NCI-H1930 (cell line): ENCODE results near the gene FITM1.
"Not testable (repeated sequence)": the region's sequence is repeated elsewhere in the genome, so short reads cannot be mapped to it uniquely, and the experiment has no call there.

Experiments used
- DNase-seq, 2 experiments: peaks; one replicate each; lab custom pipeline; 2025; lab: John Stamatoyannopoulos, UW

FITM1 gene

DNA sequence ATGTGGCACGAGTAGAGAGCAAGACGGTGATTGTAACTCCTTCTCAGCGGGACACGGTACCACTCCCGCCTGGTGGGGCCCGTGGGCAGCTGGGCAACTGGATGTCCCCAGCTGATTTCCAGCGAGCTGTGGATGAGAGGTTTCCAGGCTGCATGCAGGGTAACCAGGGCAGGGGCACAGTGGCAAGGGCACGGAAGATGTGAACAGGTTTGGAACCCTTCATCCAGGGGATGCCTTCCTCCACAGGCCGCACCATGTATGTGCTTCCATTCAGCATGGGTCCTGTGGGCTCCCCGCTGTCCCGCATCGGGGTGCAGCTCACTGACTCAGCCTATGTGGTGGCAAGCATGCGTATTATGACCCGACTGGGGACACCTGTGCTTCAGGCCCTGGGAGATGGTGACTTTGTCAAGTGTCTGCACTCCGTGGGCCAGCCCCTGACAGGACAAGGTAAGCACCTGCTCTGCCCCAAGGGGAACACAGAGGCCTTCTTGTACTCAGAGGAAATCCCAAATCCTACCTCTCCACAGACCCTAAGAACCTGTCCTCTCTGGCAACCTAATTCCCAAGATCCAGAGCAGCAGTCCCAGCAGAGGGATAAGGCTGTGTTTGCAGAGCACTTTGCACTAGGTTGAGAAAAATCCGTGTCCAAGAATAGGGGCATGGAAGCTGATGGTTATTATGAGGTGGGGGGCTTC lies 32.1 kb upstream of the FITM1 start:
- DNase-seq = no peak

DNA sequence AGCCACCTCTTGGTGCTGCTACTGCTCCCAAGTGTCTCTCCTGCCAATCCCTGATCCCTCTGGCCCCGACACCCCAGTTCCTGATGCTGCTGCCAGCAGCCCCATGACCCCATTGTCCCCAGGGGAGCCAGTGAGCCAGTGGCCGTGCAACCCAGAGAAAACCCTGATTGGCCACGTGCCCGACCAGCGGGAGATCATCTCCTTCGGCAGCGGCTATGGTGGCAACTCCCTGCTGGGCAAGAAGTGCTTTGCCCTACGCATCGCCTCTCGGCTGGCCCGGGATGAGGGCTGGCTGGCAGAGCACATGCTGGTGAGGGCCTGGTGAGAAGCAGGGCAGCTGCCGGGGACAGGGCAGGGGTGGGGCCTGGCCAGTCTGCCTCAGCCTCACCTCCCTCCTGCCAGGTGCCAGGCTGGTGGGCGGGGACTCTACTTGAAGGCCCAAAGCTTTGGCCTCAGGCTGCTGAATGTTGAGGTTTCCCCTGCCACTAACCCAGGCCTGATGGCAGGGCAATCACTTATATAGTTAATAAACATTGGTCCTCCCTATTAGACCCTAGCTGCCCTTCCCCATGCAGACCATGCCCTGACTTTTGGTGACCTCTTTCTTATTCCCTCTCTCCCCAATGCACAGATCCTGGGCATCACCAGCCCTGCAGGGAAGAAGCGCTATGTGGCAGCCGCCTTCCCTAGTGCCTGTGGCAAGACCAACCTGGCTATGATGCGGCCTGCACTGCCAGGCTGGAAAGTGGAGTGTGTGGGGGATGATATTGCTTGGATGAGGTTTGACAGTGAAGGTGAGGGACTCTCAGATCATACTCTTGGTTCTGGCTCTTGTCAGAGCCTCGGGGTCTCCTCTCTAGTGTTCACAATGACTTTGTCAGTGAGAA lies 31.3 kb upstream of the FITM1 start:
- no peak for DNase-seq

DNA sequence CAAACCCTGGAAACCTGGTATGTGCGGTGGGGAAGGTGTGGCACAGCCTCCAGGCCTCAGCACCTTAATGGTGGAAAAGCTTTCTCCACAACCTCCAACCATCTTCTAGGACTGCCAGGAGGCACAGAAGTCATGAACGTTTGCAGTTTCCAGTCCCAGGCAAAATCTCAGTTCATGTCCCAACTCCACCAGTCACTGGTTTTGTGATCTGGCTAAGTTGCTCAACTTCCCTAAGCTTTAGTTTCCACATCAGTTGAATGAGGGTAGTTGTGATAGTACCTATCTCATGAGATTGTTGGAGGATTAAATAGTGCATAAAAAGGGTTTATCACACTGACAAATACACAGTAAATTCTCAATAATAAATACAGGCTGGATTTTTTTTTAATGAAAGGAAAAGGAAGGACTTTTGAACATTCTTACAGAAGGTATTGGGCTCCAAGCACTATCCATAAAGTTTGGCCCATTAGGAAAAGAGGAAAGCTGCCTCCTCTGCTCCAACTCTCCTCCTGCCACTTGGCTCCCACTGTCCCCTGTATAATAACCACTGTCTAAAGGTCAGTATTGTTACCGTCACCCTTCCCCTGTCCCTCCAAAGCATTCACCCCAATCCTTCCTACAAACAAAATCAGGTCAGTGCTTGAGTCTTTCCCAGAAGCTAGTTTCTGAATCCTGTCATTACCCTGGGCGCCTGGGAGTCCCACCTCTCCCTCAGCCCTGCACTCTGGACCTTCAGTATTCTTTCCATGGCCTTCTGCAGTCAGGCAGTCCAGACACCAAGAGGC lies 30.1 kb upstream of the FITM1 start:
- DNase-seq = no peak

DNA sequence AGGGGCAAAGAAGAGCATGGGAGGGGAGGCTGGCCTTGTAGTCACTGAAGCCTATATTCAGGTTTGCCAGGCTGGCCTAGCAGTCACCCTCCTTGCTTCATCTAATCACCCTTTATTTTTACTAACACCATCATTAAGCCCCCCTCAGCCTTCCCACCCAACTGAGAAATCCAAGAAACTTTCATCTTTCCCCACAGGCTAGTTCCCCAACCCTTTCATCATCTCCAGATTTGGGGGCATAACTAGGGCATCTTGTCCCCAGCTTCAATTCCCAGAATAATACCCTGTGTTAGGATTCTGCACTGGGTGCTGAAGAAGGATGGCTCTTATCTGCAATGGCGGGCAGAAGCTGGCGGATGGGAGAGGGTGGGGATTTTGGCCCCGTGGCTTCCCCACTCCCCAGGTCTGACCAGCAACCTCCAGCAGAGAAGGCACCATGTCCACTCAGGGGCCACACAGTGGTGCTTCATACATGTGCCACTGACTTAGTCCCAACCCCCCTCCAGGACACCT lies 29.4 kb upstream of the FITM1 start:
- DNase-seq = no peak

DNA sequence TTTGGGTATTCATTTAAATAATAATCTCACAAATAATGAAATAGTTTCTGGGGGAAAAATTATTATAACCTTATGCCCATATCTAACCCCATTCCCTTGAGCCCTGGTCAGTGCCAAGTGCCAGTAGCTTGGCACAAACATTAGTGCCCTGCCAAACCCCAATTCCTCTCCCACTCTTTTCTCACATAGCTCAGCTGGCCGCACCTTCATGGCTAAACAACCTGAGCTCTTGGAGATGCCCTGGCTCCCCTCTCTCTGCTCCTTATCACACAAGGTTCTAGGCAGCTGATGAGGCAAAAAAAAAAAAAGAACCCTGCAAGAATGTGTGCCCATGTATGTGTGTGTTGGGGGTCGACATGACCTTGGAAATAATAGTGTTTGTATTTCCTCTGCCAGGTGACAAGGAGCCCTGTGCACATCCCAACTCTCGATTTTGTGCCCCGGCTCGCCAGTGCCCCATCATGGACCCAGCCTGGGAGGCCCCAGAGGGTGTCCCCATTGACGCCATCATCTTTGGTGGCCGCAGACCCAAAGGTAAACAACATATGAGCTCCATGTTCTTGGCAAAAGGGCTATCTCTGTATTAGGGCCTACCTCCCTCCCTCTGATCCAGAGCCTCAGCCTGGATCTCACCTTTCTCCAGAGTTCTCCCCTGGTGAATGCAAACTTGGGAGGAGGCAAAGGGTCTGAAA lies 28.0 kb upstream of the FITM1 start:
- DNase-seq = no peak

DNA sequence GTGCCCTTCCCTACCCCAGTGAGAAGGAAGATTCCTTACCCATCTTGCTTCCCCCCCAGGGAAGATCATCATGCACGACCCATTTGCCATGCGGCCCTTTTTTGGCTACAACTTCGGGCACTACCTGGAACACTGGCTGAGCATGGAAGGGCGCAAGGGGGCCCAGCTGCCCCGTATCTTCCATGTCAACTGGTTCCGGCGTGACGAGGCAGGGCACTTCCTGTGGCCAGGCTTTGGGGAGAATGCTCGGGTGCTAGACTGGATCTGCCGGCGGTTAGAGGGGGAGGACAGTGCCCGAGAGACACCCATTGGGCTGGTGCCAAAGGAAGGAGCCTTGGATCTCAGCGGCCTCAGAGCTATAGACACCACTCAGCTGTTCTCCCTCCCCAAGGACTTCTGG lies 27.0 kb upstream of the FITM1 start:
- no peak for DNase-seq

DNA sequence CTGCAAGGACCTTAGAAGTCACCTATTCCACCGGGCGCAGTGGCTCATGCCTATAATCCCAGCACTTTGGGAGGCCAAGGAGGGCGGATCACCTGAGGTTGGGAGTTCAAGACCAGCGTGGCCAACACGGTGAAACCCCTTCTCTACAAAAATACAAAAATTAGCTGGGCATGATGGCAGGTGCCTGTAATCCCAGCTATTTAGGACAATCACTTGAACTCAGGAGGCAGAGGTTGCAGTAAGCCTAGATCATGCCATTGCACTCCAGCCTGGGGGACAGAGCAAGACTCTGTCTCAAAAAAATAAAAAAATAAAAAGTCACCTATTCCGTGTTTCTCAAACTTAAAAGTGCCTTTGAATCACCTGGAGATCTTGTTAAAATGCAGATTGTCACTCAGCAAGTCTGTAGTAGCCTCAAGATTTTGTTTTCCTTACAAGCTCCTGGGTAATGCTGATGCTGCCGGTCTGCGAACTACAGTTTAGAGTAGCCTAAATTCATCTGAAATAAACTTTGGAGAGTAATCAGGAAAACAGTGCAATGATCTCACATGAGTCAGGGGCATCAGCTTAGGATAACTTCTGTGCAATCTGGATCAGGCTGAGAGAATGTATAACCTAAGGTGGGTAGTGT lies 24.7 kb upstream of the FITM1 start:
- DNase-seq = not testable (repeated sequence)

DNA sequence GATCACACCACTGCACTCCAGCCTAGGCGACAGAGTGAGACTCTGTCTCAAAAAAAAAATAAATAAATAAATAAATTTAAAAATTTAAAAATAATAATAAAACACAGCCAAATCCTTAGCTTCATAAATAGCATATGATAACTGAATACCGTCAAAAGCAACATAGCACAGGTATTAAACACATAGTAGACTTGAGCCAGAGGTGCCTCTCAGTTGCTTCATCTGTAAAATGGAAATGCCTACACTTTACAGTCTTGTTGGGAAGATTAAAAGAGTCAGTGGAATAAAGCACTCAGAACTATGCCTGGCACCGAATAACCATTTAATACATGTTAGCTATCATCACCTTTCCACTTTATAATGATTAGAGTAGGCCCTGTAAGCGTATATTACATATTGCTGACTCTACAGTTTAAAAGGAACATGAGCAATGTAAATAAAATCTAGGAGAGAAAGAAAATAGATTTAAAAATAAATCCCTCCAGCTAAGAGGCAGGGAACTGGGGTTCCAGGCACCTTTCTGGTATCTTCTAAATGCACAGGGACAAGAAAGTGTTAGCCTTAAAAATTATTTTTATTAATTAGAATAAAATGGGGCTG lies 23.7 kb upstream of the FITM1 start:
- DNase-seq = no peak

DNA sequence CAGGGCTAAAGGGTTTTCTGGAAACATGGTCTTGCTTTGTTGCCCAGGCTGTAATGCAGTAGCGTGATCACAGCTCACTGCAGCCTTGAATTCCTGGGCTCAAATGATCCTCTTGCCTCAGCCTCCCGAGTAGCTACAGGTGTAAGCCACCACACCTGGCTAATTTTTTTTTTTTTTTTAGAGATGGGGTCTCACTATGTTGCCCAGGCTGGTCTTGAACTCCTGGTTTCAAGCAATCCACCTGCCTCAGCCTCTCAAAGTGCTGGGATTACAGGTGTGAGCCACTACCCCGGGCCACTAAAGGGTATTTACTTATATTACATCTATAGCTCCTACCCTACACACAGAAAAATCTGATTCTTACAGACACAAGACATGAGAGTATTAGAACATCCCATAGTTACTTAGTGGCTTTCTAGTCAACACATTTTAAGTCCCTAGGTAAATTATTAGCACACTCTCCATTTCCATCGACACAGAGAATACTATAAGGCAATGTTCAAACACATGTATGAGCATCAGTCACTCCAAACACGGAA lies 22.1 kb upstream of the FITM1 start:
- no peak for DNase-seq

DNA sequence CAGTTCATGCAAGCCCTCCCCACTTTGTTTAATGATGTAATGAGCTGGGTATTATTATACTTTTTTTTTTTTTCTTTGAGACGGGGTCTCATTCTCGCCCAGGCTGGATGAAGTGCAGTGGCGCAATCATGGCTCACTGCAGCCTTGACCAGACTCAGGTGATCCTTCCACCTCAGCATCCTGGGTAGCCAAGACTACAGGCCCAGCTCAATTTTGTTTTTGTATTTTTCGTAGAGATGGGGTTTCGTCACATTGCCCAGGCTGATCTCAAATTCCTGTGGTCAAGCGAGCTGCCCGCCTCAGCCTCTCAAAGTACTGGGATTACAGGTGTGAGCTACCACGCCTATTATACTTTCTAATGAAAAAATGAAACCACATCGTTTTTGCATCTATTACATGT lies 20.4 kb upstream of the FITM1 start:
- DNase-seq = no peak

DNA sequence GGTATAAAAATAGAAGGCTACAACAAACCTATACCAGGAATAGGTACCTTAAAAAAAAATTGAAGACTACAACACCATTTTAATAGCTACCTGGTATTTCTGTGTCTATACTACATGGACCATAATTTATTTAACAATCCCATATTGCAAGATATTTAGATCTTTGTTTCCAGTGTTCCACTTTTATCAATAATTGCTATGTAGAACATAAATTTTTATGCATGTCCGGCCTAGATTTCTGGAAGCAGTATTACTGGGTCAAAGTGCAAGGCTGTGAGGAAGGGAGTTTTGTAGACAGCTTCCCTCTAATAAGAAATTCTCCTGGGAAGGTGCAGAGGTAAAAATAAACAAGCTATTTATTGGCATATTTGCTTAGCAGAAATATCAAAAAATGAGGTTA lies 19.9 kb upstream of the FITM1 start:
- DNase-seq = no peak

DNA sequence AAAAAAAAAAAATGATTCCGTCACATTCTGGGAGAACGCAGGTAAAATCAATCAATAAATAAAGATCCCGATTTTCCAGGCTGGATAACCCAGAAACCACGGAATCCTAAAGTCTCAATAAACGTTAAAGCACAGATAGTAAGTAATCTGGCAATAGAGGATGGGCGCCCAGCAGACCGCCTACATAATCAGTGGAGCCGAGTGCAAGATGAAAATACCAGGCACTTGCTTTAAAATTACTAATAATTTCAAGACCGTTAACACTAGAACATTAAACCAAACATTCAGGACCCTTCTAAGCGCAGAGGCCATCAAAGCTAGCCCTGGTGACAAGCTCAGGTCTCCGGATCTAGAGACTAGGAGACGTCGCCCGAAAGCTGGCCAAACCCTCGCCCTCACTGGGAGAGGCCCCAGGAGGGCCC lies 17.1 kb upstream of the FITM1 start:
- no peak for DNase-seq

DNA sequence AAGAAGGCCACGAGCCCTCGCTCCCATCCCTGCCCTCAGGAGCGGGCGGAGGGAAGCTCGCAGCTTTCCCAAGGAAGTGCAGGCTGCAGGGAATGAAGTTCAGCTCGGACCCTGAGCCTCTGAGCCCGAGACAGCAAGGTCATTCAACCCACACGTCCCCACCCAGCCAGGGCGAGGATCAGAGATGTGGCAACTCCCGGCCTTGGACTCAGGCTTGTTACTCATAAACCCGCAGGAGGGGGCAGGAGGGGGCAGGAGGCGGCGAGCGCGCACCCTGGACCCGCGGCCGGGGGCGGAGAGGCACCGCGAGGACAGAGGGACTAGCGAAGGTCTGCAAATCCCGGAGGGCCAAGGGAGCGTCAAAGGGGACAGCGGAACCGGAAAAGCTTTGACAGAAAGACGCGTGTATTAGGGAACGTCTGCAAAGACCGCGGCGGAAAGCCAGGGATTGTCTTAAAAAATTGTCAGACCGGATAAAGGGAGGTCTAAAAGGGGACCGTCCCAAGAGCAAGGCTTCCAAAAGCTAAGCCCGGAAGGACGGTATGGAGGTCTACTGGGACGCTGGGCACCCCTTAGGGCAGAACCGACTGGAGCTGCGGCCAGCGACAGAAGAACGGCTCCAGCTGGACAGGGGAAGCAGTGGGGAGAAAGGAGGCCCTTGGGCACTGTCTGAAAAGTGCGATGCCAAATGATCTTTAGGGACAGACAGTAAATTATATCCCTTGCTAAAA lies 16.5 kb upstream of the FITM1 start:
- DNase-seq = peak; percentile 67 to 68

DNA sequence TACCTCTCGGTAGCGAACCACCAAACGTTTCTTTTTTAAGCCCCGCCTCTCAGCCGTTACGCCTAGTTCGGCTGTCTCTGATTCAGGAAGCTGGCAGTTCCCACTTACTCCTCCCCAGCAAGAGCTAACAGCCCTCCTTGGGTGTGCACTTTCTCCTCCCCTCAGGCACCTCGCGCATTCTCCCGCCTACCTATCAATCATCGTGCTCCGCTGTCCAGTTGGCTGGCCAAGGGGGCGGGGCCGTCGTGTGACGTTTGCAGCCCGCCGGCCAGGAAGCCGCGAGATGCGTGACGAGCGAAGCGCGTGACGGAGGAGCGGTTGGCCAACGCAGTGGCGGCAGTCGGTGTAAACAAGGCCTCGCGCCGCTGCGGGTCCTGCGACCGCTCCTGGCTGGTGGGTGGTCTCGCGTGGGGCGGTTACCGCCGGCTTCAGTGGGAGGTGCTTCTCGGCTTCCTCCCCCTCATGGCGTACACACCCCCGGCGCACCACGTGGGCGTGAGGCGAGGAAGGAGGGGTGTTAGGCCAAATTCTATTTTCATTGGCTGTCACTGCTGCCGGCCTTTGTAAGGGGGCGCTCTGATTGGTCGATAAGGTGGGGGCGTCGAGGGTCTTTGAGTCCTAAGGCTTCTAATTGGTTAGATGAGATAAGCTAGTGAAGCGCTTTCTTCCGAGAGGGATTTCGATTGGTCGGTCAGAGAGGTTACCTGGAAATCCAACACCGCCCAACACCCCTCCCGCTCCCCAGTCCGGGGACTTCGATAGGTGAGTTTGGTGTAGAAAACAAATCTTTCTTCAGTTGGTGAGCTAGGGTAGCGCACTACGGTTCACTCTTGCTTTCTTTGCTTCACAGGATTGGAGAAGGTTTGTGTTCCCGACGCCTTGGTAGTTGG lies 15.7 kb upstream of the FITM1 start, which contains the start of the genes DCAF11 and NRL:
Gene DCAF11, plus strand, starts transcription at position 246 of the 890 bp plus-strand sequence. CDS start 818 bp downstream, outside the sequence.
Gene NRL, minus strand, starts transcription at position 418 of the 890 bp plus-strand sequence. CDS start 32,101 bp downstream, outside the sequence.
- DNase-seq = peak; percentile 98

DNA sequence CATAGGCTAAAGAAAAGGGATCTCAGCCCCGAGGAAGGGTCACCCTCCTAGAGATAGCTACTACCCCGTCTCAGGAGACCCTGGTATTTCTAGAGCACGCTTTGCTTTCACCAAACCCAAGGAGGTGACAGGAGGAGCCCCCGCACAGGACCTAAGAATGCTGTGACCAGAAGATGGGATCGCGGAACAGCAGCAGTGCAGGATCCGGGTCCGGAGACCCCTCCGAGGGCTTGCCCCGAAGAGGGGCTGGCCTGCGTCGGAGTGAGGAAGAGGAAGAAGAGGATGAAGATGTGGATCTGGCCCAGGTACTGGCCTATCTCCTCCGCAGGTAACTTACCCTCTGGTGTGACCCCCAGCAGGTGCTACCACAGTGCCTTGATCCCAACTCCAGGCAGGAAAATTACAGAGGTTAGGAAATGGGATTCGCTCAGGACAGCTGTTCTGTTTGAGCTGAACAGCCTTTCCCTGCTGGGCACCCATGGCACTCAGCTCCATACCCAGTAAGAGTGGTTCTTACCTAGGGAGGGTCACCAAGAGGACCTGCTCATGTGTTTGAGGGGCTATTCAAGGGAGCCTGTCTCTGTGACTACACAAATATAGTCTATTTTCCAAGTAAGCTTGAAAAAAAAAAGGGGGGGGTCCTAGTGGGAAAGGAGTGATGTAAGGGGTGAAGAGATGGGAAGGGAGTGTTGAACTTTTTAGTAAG lies 14.9 kb upstream of the FITM1 start:
- no peak for DNase-seq

DNA sequence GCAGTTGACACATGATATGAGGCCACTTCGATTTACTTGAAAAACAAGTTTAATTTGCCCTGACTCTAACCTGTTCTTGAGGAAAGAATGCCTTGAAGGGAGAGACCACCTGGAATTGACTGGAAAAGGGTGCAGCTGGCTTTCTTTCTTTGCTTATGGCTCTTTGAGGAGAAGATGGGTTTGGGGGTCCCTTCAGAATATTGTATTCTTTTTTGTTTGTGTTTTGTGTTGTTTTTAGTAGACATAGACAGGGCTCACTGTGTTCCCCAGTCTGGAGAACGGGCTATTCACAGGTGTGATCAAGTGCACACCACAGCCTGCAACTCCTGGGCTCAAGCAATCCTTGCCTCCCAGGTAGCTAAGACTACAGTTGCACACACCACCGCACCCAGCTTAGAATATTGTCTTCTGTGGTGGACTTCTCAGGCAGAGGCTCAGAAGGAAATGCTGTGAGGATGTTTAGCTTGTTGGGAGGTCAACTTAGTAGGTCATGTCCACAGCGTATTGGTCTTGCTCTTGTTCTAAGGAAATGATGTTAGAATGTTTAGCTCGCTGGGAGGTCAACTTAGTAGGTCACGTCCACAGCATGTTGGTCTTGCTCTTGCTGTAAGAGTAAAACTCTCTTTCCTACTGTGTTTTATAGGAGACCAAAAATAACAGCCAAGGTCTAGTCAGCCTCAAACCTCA lies 14.2 kb upstream of the FITM1 start:
- no peak for DNase-seq

DNA sequence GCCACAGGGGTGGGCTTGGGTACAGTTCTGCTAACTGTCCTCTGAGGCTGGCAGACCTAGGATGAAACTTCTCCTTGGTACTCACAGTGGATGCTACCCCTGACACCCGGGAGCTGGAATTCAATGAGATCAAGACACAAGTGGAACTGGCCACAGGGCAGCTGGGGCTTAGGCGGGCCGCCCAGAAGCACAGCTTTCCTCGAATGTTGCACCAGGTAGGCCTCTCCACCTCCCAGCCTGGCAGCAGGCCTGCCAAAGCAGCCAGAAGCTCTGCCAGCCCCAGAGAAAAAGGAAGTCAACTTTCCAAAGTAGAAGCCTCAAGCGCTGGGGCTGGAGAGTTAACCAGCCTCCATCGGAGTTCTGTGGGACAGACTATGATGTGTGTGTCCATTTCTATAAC lies 13.3 kb upstream of the FITM1 start:
- DNase-seq = no peak
